Measurements from ENCODE around the gene CFDP1.

CFDP1 gene

GRCh38 chr16:75416904-75417565 is 16.3 kb downstream of the CFDP1 start:
- DNase-seq (ENCODE audit: low read depth) = no peak
- no peak for TF ChIP-seq MYC (IDR thresholded peaks at IDR 0.05; ENCODE audit: low read depth, low read length)
- TF ChIP-seq, protein P1, sequence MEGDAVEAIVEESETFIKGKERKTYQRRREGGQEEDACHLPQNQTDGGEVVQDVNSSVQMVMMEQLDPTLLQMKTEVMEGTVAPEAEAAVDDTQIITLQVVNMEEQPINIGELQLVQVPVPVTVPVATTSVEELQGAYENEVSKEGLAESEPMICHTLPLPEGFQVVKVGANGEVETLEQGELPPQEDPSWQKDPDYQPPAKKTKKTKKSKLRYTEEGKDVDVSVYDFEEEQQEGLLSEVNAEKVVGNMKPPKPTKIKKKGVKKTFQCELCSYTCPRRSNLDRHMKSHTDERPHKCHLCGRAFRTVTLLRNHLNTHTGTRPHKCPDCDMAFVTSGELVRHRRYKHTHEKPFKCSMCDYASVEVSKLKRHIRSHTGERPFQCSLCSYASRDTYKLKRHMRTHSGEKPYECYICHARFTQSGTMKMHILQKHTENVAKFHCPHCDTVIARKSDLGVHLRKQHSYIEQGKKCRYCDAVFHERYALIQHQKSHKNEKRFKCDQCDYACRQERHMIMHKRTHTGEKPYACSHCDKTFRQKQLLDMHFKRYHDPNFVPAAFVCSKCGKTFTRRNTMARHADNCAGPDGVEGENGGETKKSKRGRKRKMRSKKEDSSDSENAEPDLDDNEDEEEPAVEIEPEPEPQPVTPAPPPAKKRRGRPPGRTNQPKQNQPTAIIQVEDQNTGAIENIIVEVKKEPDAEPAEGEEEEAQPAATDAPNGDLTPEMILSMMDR (IDR thresholded peaks at IDR 0.05; ENCODE audit: low read depth, low read length) = no peak
- TF ChIP-seq, protein P2, sequence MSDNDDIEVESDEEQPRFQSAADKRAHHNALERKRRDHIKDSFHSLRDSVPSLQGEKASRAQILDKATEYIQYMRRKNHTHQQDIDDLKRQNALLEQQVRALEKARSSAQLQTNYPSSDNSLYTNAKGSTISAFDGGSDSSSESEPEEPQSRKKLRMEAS (IDR thresholded peaks at IDR 0.05; ENCODE audit: low read depth, low read length) = no peak
- no peak for TF ChIP-seq POLR2A (IDR thresholded peaks at IDR 0.05; ENCODE audit: extremely low read depth, insufficient read length)
- no peak overlapping the region for H3K4me3 ChIP-seq (ENCODE audit: low read depth, low read length)

DNA sequence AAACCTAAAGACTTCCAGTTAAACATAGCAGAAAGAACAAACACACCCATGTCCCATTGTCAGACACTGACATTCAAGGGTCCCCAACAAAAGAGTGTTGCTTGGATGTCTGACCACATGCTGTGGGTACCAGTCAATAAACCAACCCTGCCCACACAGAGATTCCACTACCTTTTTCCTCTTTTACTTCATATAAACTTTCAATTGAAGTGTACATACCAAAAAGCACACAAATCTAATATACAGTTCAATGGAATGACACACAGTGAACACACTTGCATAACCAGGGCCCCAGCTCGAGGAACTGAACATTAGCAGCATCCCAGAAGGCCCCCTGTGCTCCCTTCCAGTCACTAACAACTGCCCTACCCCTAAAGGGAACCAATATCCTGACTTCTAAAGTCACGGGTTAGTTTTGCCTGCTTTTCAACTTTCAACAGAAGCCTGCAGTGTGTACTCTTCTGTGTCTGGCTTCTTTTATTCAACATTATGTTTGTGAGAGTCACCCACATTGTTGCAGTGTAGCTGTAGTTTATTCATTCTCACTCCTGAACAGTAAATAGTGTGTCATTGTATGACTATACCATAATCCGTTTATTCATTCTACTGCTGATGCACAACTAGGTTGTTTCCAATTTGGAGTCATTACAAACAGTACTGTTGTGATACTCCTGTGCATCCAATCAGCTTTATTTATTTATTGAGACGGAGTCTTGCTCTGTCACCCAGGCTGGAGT is 18.0 kb downstream of the CFDP1 start:
- TF ChIP-seq, protein P2 (IDR thresholded peaks at IDR 0.05; ENCODE audit: low read depth, low read length) = no peak
- TF ChIP-seq, protein P1 (IDR thresholded peaks at IDR 0.05; ENCODE audit: low read depth, low read length) = no peak
- no peak for TF ChIP-seq MYC (IDR thresholded peaks at IDR 0.05; ENCODE audit: low read depth, low read length)
- no peak for TF ChIP-seq POLR2A (IDR thresholded peaks at IDR 0.05; ENCODE audit: extremely low read depth, insufficient read length)
- DNase-seq (ENCODE audit: low read depth) = no peak
- H3K4me3 ChIP-seq (ENCODE audit: low read depth, low read length) = no peak overlapping the region

GRCh38 chr16:75413951-75414350 is 19.4 kb downstream of the CFDP1 start:
- TF ChIP-seq POLR2A (IDR thresholded peaks at IDR 0.05; ENCODE audit: extremely low read depth, insufficient read length) = no peak
- TF ChIP-seq, protein P2 (IDR thresholded peaks at IDR 0.05; ENCODE audit: low read depth, low read length) = no peak
- no peak for TF ChIP-seq MYC (IDR thresholded peaks at IDR 0.05; ENCODE audit: low read depth, low read length)
- TF ChIP-seq, protein P1 (IDR thresholded peaks at IDR 0.05; ENCODE audit: low read depth, low read length) = no peak
- no peak for DNase-seq (ENCODE audit: low read depth)
- no peak overlapping the region for H3K4me3 ChIP-seq (ENCODE audit: low read depth, low read length)

DNA sequence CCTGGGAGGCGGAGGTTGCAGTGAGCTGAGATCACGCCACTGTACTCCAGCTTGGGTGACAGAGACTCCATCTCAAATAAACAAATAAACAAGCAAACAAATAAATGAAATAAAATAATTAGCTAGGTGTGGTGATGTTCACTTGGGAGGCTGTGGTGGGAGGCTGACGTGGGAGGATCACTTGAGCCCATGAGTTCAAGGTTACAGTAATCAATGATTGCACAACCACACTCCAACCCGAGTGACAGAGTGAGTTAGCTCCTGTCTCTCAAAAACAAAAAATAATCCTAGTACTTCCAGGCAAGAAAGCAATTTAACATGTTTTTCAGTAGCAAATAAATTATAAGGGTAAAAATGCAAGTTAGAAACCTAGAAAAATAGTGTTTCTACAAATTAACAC is 26.4 kb downstream of the CFDP1 start:
- peak; percentile 48 for DNase-seq (ENCODE audit: low read depth)
- H3K4me3 ChIP-seq (ENCODE audit: low read depth, low read length) = no peak overlapping the region
- TF ChIP-seq, protein P1 (IDR thresholded peaks at IDR 0.05; ENCODE audit: low read depth, low read length) = no peak
- TF ChIP-seq MYC (IDR thresholded peaks at IDR 0.05; ENCODE audit: low read depth, low read length) (no peak), POLR2A (IDR thresholded peaks at IDR 0.05; ENCODE audit: extremely low read depth, insufficient read length) (no peak)
- TF ChIP-seq, protein P2 (IDR thresholded peaks at IDR 0.05; ENCODE audit: low read depth, low read length) = no peak

DNA sequence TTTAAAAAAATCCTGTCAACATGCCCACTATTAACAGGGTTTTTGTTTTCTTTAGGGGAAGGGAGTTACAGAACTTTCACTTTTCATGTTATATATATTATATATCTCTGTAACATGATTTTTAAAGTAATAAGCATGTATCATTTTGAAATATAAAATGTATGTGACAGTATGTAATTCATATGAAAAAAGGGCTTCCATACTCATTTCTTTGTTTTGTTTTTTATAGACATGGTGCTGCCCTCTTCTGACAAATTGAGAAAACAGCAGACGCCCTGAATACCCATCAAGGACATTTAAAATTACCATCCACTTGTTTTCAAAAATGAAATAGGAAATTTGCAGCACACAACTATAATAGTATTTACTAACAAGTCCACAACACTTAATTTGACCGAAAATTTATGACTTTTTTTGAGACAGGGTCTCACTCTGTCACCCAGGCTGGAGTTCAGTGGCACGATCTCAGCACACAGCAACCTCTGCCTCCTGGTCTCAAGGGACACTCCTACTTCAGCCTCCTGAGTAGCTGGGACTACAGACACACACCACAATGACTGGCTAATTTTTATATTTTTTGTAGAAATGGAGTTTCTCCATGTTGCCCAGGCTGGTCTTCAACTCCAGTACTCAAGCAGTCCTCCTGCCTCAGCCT is 30.4 kb downstream of the CFDP1 start:
- TF ChIP-seq, protein P1 (IDR thresholded peaks at IDR 0.05; ENCODE audit: low read depth, low read length) = peak; percentile 50
- TF ChIP-seq MYC (IDR thresholded peaks at IDR 0.05; ENCODE audit: low read depth, low read length) (no peak), POLR2A (IDR thresholded peaks at IDR 0.05; ENCODE audit: extremely low read depth, insufficient read length) (no peak)
- TF ChIP-seq, protein P2 (IDR thresholded peaks at IDR 0.05; ENCODE audit: low read depth, low read length) = no peak
- H3K4me3 ChIP-seq (ENCODE audit: low read depth, low read length) = no peak overlapping the region
- peak; percentile 57 for DNase-seq (ENCODE audit: low read depth)
